Osteoblast (primary cell): Measurements from ENCODE around the gene GRAMD1A. TPM values are rescaled to one million over a fixed set of nuclear protein-coding genes. Genes with fewer than 3 reads are reported as not detected.

Source experiments
- DNase-seq: peaks from one replicate; pipeline ENCODE4 v3.0.0; 2011; ENCODE audit warnings: low spot score, mixed read lengths; ENCODE audit not compliant: insufficient read length; ENCODE audit errors: missing footprints
- H2AFZ ChIP-seq: 2 replicates; pipeline ENCODE4 v1.6.0; 2011; ENCODE audit warnings: mild to moderate bottlenecking, low read length
- H3K27ac ChIP-seq: 2 replicates; pipeline ENCODE4 v1.5.1; 2011; ENCODE audit warnings: mild to moderate bottlenecking, low read depth, low read length, moderate library complexity
- H3K27me3 ChIP-seq: 2 replicates; pipeline ENCODE4 v1.6.0; 2012; ENCODE audit warnings: mild to moderate bottlenecking, control low read depth, inconsistent platforms, low read length, moderate library complexity; ENCODE audit not compliant: insufficient read depth
- H3K36me3 ChIP-seq: 2 replicates; pipeline ENCODE4 v1.5.1; 2011; ENCODE audit warnings: mild to moderate bottlenecking, low read length, control low read depth, moderate library complexity; ENCODE audit not compliant: insufficient read depth
- H3K4me1 ChIP-seq: 2 replicates; pipeline ENCODE4 v1.5.1; 2011; ENCODE audit warnings: mild to moderate bottlenecking, low read length, control low read depth, moderate library complexity; ENCODE audit not compliant: insufficient read depth
- H3K4me2 ChIP-seq: 2 replicates; pipeline ENCODE4 v1.6.0; 2011; ENCODE audit warnings: mild to moderate bottlenecking, low read length; ENCODE audit not compliant: insufficient read depth
- H3K4me3 ChIP-seq: fragments of 200-600 bp; sonication (generic); 3 replicates; pipeline ENCODE4 v1.5.1; 2012; ENCODE audit warnings: mild to moderate bottlenecking, low read length, inconsistent platforms; ENCODE audit not compliant: insufficient read depth
- H3K79me2 ChIP-seq: 2 replicates; pipeline ENCODE4 v1.6.0; 2012; ENCODE audit warnings: mild to moderate bottlenecking, low read length, control low read depth, inconsistent platforms; ENCODE audit not compliant: insufficient read depth
- H3K9me3 ChIP-seq: 2 replicates; pipeline ENCODE4 v1.5.1; 2011; ENCODE audit warnings: low read depth, low read length, control low read depth
- H4K20me1 ChIP-seq: 2 replicates; pipeline ENCODE4 v1.6.0; 2012; ENCODE audit warnings: mild to moderate bottlenecking, low read length, control low read depth; ENCODE audit not compliant: insufficient read depth
- CTCF ChIP-seq: IDR thresholded peaks from 2 replicates; pipeline ENCODE4 v1.5.1; 2011; ENCODE audit warnings: mild to moderate bottlenecking, low read depth, low read length, moderate library complexity; ENCODE audit errors: extremely low read depth
- total RNA-seq: library from RNA; depleted of rRNA; stranded (reverse); fragments of >200 nt; gene quantifications from 2 replicates; pipeline ENCODE4 v1.2.3, GENCODE V29; 2012

GRAMD1A gene
- total RNA-seq, 1 donor, result 29.7 TPM

- no peaks in the 10 kb centered on the region for H3K27me3 ChIP-seq
- H4K20me1 ChIP-seq, result no peaks in the 10 kb centered on the region
- DNase-seq, result peak; percentile 94
- no peak overlapping the region for H3K4me2 ChIP-seq
- no peaks in the 10 kb centered on the region for H3K79me2 ChIP-seq
- TF ChIP-seq CTCF, result no peak
- H3K4me3 ChIP-seq, result no peak overlapping the region
- H3K4me1 ChIP-seq, result no peaks in the 10 kb centered on the region
- H3K36me3 ChIP-seq, result no peaks in the 10 kb centered on the region
- H3K9me3 ChIP-seq, result no peaks in the 10 kb centered on the region
- H2AFZ ChIP-seq, result no peak overlapping the region
- H3K27ac ChIP-seq, result no peak overlapping the region
Measured at GRCh38 chr19:35063940-35064818, 64.1 kb downstream of the GRAMD1A start.

- no peaks in the 10 kb centered on the region for H3K27me3 ChIP-seq
- no peaks in the 10 kb centered on the region for H3K36me3 ChIP-seq
- DNase-seq, result no peak
- no peak overlapping the region for H3K4me3 ChIP-seq
- H3K4me2 ChIP-seq, result no peak overlapping the region
- TF ChIP-seq CTCF, result no peak
- no peaks in the 10 kb centered on the region for H4K20me1 ChIP-seq
- H2AFZ ChIP-seq, result no peak overlapping the region
- peaks cover 3% of the 10 kb centered on the region for H3K9me3 ChIP-seq
- H3K4me1 ChIP-seq, result no peaks in the 10 kb centered on the region
- no peak overlapping the region for H3K27ac ChIP-seq
- H3K79me2 ChIP-seq, result no peaks in the 10 kb centered on the region
Measured at GRCh38 chr19:35065574-35065973, 65.5 kb downstream of the GRAMD1A start.

GRCh38 chr19:35066121-35066520, 66.0 kb downstream of the GRAMD1A start:
- no peaks in the 10 kb centered on the region for H3K79me2 ChIP-seq
- no peaks in the 10 kb centered on the region for H3K4me1 ChIP-seq
- H3K4me3 ChIP-seq, result no peak overlapping the region
- no peak overlapping the region for H3K4me2 ChIP-seq
- no peaks in the 10 kb centered on the region for H4K20me1 ChIP-seq
- no peaks in the 10 kb centered on the region for H3K36me3 ChIP-seq
- TF ChIP-seq CTCF, result no peak
- no peak overlapping the region for H2AFZ ChIP-seq
- no peak for DNase-seq
- H3K27ac ChIP-seq, result no peak overlapping the region
- H3K9me3 ChIP-seq, result peaks cover 3% of the 10 kb centered on the region
- H3K27me3 ChIP-seq, result no peaks in the 10 kb centered on the region

GRCh38 chr19:35066691-35067563, 66.8 kb downstream of the GRAMD1A start:
- DNase-seq, result peak; percentile 97
- H4K20me1 ChIP-seq, result no peaks in the 10 kb centered on the region
- no peak overlapping the region for H3K27ac ChIP-seq
- H3K79me2 ChIP-seq, result no peaks in the 10 kb centered on the region
- H3K27me3 ChIP-seq, result no peaks in the 10 kb centered on the region
- H3K4me3 ChIP-seq, result no peak overlapping the region
- H3K36me3 ChIP-seq, result no peaks in the 10 kb centered on the region
- peaks cover 3% of the 10 kb centered on the region for H3K9me3 ChIP-seq
- no peak overlapping the region for H2AFZ ChIP-seq
- TF ChIP-seq CTCF, result peak; percentile 94
- H3K4me1 ChIP-seq, result no peaks in the 10 kb centered on the region
- no peak overlapping the region for H3K4me2 ChIP-seq
